Ishikawa (cell line): ENCODE measurements around the gene RYR2.

Experiments
- CEBPB ChIP-seq: IDR thresholded peaks from 2 replicates; pipeline ENCODE4 v1.6.1; 2012
- CREB1 ChIP-seq: IDR thresholded peaks from 2 replicates; pipeline ENCODE4 v1.6.1; 2012; ENCODE audit warnings: low read depth
- EP300 ChIP-seq: IDR thresholded peaks from 2 replicates; pipeline ENCODE4 v1.6.1; 2012; ENCODE audit warnings: borderline replicate concordance
- FOXM1 ChIP-seq: IDR thresholded peaks from 2 replicates; pipeline ENCODE4 v1.6.1; 2012; ENCODE audit warnings: low read depth, borderline replicate concordance
- RAD21 ChIP-seq: IDR thresholded peaks from 2 replicates; pipeline ENCODE4 v1.6.1; 2012; ENCODE audit warnings: low read depth
- YY1 ChIP-seq: IDR thresholded peaks from 2 replicates; pipeline ENCODE4 v1.6.1; 2012; ENCODE audit warnings: low read depth
- TF ChIP-seq, protein P1 (sequence below): IDR thresholded peaks from 2 replicates; pipeline ENCODE4 v1.6.1; 2012
- TF ChIP-seq, protein P2 (sequence below): IDR thresholded peaks from 2 replicates; pipeline ENCODE4 v1.6.1; 2012; ENCODE audit warnings: low read depth, mild to moderate bottlenecking

DNA sequence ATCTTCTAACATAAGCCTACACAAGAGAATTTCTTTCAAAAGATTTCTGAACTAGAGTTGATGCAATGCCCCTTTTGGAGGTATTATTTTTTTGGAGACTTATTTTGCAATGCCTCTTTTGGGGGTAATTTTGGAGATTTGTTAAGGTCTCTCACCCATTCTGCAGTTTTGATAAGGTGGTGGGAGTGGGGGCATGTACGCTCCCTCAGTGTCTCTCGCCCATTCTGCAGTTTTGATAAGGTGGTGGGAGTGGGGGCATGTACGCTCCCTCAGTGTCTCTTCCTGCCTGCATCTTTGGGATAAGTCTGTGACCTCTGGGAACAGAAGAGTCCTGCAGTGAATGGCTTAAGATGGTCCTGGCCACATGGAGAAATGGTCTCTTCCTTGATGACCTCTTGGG lies 536.6 kb downstream of the RYR2 start:
- TF ChIP-seq FOXM1 (no peak), YY1 (no peak), CREB1 (no peak), CEBPB (no peak), EP300 (no peak), RAD21 (no peak)
- TF ChIP-seq, protein P1, sequence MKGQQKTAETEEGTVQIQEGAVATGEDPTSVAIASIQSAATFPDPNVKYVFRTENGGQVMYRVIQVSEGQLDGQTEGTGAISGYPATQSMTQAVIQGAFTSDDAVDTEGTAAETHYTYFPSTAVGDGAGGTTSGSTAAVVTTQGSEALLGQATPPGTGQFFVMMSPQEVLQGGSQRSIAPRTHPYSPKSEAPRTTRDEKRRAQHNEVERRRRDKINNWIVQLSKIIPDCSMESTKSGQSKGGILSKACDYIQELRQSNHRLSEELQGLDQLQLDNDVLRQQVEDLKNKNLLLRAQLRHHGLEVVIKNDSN: no peak
- TF ChIP-seq, protein P2, sequence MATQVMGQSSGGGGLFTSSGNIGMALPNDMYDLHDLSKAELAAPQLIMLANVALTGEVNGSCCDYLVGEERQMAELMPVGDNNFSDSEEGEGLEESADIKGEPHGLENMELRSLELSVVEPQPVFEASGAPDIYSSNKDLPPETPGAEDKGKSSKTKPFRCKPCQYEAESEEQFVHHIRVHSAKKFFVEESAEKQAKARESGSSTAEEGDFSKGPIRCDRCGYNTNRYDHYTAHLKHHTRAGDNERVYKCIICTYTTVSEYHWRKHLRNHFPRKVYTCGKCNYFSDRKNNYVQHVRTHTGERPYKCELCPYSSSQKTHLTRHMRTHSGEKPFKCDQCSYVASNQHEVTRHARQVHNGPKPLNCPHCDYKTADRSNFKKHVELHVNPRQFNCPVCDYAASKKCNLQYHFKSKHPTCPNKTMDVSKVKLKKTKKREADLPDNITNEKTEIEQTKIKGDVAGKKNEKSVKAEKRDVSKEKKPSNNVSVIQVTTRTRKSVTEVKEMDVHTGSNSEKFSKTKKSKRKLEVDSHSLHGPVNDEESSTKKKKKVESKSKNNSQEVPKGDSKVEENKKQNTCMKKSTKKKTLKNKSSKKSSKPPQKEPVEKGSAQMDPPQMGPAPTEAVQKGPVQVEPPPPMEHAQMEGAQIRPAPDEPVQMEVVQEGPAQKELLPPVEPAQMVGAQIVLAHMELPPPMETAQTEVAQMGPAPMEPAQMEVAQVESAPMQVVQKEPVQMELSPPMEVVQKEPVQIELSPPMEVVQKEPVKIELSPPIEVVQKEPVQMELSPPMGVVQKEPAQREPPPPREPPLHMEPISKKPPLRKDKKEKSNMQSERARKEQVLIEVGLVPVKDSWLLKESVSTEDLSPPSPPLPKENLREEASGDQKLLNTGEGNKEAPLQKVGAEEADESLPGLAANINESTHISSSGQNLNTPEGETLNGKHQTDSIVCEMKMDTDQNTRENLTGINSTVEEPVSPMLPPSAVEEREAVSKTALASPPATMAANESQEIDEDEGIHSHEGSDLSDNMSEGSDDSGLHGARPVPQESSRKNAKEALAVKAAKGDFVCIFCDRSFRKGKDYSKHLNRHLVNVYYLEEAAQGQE: no peak
